Measurements from ENCODE around the gene F7.

Gene F7

GRCh38 chr13:113140677-113141600 lies 35.3 kb downstream of the F7 start:
- Histone ChIP-seq H3K27ac (ENCODE audit: low read depth, low read length) (no peak overlapping the region), H3K27me3 (ENCODE audit: control insufficient read depth in 1 of 2, insufficient read depth in 2 of 2, low read length in 2 of 2) (no peaks in the 10 kb centered on the region), H3K9ac (ENCODE audit: low read length) (no peak overlapping the region), H3K4me1 (ENCODE audit: insufficient read depth, low read length) (no peaks in the 10 kb centered on the region), H3K4me3 (ENCODE audit: low read depth in 1 of 2, low read length in 2 of 2) (no peak overlapping the region), H3K36me3 (ENCODE audit: insufficient read depth, low read length) (no peaks in the 10 kb centered on the region), H3K9me3 (ENCODE audit: low read length) (no peaks in the 10 kb centered on the region)

DNA sequence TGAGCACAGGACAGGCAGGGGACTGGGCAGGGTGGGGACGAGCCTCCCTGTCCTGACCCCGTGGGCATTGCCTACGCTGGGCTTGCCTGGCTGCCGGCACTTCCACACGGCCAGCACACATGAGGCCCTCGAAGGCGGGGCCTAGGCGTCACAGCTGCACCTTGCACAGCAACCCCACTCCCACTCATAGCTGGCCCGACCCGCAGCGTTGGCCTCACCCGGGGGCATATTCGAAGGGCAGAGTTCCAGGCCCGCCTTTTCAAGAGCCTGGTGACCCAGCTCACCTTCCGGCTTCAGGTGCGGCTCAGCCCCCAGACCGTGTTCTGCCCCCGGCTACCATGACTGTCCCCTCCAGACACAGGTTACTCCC lies 36.0 kb downstream of the F7 start:
- no peaks in the 10 kb centered on the region for H3K9me3 ChIP-seq (ENCODE audit: low read length)
- no peak overlapping the region for H3K27ac ChIP-seq (ENCODE audit: low read depth, low read length)
- H3K4me3 ChIP-seq (ENCODE audit: low read depth in 1 of 2, low read length in 2 of 2): no peak overlapping the region

GRCh38 chr13:113142876-113143275 lies 37.3 kb downstream of the F7 start:
- Histone ChIP-seq H3K4me3 (ENCODE audit: low read depth in 1 of 2, low read length in 2 of 2) (no peak overlapping the region), H3K4me1 (ENCODE audit: insufficient read depth, low read length) (no peaks in the 10 kb centered on the region), H3K36me3 (ENCODE audit: insufficient read depth, low read length) (no peaks in the 10 kb centered on the region)

More for the DNA sequence above, 36.0 kb downstream of the F7 start:
- Histone ChIP-seq H3K4me1 (ENCODE audit: insufficient read depth, low read length) (no peaks in the 10 kb centered on the region), H3K9ac (ENCODE audit: low read length) (no peak overlapping the region), H3K36me3 (ENCODE audit: insufficient read depth, low read length) (no peaks in the 10 kb centered on the region), H3K27me3 (ENCODE audit: control insufficient read depth in 1 of 2, insufficient read depth in 2 of 2, low read length in 2 of 2) (no peaks in the 10 kb centered on the region)

GRCh38 chr13:113143466-113144254 lies 38.1 kb downstream of the F7 start:
- Histone ChIP-seq H3K27me3 (ENCODE audit: control insufficient read depth in 1 of 2, insufficient read depth in 2 of 2, low read length in 2 of 2) (no peaks in the 10 kb centered on the region), H3K9me3 (ENCODE audit: low read length) (no peaks in the 10 kb centered on the region), H3K36me3 (ENCODE audit: insufficient read depth, low read length) (no peaks in the 10 kb centered on the region), H3K27ac (ENCODE audit: low read depth, low read length) (no peak overlapping the region), H3K4me1 (ENCODE audit: insufficient read depth, low read length) (no peaks in the 10 kb centered on the region), H3K4me3 (ENCODE audit: low read depth in 1 of 2, low read length in 2 of 2) (no peak overlapping the region), H3K9ac (ENCODE audit: low read length) (no peak overlapping the region)

More at GRCh38 chr13:113142876-113143275, 37.3 kb downstream of the F7 start:
- H3K9ac ChIP-seq (ENCODE audit: low read length): no peak overlapping the region
- H3K27me3 ChIP-seq (ENCODE audit: control insufficient read depth in 1 of 2, insufficient read depth in 2 of 2, low read length in 2 of 2): no peaks in the 10 kb centered on the region
- H3K27ac ChIP-seq (ENCODE audit: low read depth, low read length): no peak overlapping the region
- no peaks in the 10 kb centered on the region for H3K9me3 ChIP-seq (ENCODE audit: low read length)

- Histone ChIP-seq H3K27ac (ENCODE audit: low read depth, low read length) (no peak overlapping the region), H3K4me1 (ENCODE audit: insufficient read depth, low read length) (no peaks in the 10 kb centered on the region), H3K4me3 (ENCODE audit: low read depth in 1 of 2, low read length in 2 of 2) (no peak overlapping the region), H3K36me3 (ENCODE audit: insufficient read depth, low read length) (no peaks in the 10 kb centered on the region), H3K27me3 (ENCODE audit: control insufficient read depth in 1 of 2, insufficient read depth in 2 of 2, low read length in 2 of 2) (no peaks in the 10 kb centered on the region), H3K9me3 (ENCODE audit: low read length) (no peaks in the 10 kb centered on the region), H3K9ac (ENCODE audit: low read length) (no peak overlapping the region)
Measured at GRCh38 chr13:113144255-113144629, 38.7 kb downstream of the F7 start.

GRCh38 chr13:113145496-113145895 lies 39.9 kb downstream of the F7 start:
- Histone ChIP-seq H3K27me3 (ENCODE audit: control insufficient read depth in 1 of 2, insufficient read depth in 2 of 2, low read length in 2 of 2) (no peaks in the 10 kb centered on the region), H3K27ac (ENCODE audit: low read depth, low read length) (no peak overlapping the region), H3K9me3 (ENCODE audit: low read length) (no peaks in the 10 kb centered on the region), H3K4me1 (ENCODE audit: insufficient read depth, low read length) (no peaks in the 10 kb centered on the region), H3K9ac (ENCODE audit: low read length) (no peak overlapping the region), H3K4me3 (ENCODE audit: low read depth in 1 of 2, low read length in 2 of 2) (no peak overlapping the region), H3K36me3 (ENCODE audit: insufficient read depth, low read length) (no peaks in the 10 kb centered on the region)

DNA sequence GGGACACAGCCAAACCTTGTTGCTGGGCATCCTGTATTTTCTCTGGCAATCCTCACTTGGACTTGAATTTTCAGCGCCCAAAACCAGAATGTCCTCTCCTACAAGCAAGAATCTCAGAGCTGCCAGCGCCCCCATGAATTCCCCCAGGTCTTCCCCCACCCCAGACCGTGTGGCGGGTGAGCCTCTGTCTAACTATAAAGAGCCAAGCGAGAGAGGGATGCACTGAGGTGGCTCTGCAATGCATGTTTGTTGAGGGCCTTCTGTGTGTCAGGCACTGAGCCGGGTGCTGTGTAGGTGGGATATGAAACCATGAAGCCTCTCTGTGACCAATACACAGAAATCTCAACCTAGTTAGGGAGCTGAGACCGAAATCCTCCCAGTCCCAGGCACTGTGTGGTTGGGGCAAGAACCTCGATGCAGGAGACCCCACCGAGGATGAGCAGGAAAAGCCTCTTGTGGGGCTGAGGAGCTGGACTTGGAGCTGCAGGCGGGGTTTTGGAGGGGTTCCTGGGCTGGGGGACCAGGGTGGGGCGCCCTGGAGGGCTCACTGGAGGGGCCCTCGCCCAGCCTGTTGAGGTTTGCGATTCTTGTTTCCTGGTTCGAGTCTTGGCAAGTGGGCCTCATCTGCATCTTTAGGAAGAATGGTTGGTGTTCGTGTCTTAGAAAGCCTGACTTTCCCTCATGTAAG lies 40.5 kb downstream of the F7 start:
- H3K9ac ChIP-seq (ENCODE audit: low read length): no peak overlapping the region
- H3K36me3 ChIP-seq (ENCODE audit: insufficient read depth, low read length): no peaks in the 10 kb centered on the region
- no peaks in the 10 kb centered on the region for H3K4me1 ChIP-seq (ENCODE audit: insufficient read depth, low read length)
- H3K4me3 ChIP-seq (ENCODE audit: low read depth in 1 of 2, low read length in 2 of 2): no peak overlapping the region
- H3K9me3 ChIP-seq (ENCODE audit: low read length): no peaks in the 10 kb centered on the region
- H3K27me3 ChIP-seq (ENCODE audit: control insufficient read depth in 1 of 2, insufficient read depth in 2 of 2, low read length in 2 of 2): no peaks in the 10 kb centered on the region
- H3K27ac ChIP-seq (ENCODE audit: low read depth, low read length): no peak overlapping the region

DNA sequence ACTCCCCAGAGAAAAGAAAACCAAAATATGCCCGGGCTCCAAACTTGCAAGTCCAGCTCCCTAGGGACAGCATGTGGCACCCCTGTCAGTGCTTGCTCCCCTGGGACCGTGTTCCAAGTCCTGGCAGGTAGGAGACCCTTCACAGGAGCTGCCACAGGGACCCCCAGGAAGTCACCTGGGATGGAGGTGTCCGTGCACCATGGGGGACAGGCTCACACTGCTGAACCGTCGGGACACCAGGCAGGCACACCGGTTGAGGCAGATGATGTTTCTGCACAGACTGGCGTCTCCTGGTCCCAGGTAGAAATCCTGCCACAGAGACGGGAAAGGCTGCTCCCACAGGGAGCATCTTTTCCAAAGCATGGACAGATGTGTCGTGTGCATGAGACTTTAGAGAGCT lies 41.2 kb downstream of the F7 start:
- H3K36me3 ChIP-seq (ENCODE audit: insufficient read depth, low read length): no peaks in the 10 kb centered on the region
- H3K9me3 ChIP-seq (ENCODE audit: low read length): no peaks in the 10 kb centered on the region
- H3K4me3 ChIP-seq (ENCODE audit: low read depth in 1 of 2, low read length in 2 of 2): no peak overlapping the region
- no peaks in the 10 kb centered on the region for H3K4me1 ChIP-seq (ENCODE audit: insufficient read depth, low read length)
- no peak overlapping the region for H3K27ac ChIP-seq (ENCODE audit: low read depth, low read length)
- H3K27me3 ChIP-seq (ENCODE audit: control insufficient read depth in 1 of 2, insufficient read depth in 2 of 2, low read length in 2 of 2): no peaks in the 10 kb centered on the region
- no peak overlapping the region for H3K9ac ChIP-seq (ENCODE audit: low read length)

- Histone ChIP-seq H3K4me1 (ENCODE audit: insufficient read depth, low read length) (no peaks in the 10 kb centered on the region), H3K36me3 (ENCODE audit: insufficient read depth, low read length) (no peaks in the 10 kb centered on the region), H3K27ac (ENCODE audit: low read depth, low read length) (no peak overlapping the region), H3K4me3 (ENCODE audit: low read depth in 1 of 2, low read length in 2 of 2) (no peak overlapping the region), H3K9me3 (ENCODE audit: low read length) (no peaks in the 10 kb centered on the region), H3K9ac (ENCODE audit: low read length) (no peak overlapping the region), H3K27me3 (ENCODE audit: control insufficient read depth in 1 of 2, insufficient read depth in 2 of 2, low read length in 2 of 2) (no peaks in the 10 kb centered on the region)
Measured at GRCh38 chr13:113147206-113147605, 41.6 kb downstream of the F7 start.

- Histone ChIP-seq H3K36me3 (ENCODE audit: insufficient read depth, low read length) (no peaks in the 10 kb centered on the region), H3K27ac (ENCODE audit: low read depth, low read length) (no peak overlapping the region), H3K9me3 (ENCODE audit: low read length) (no peaks in the 10 kb centered on the region), H3K9ac (ENCODE audit: low read length) (no peak overlapping the region), H3K27me3 (ENCODE audit: control insufficient read depth in 1 of 2, insufficient read depth in 2 of 2, low read length in 2 of 2) (no peaks in the 10 kb centered on the region), H3K4me1 (ENCODE audit: insufficient read depth, low read length) (no peaks in the 10 kb centered on the region), H3K4me3 (ENCODE audit: low read depth in 1 of 2, low read length in 2 of 2) (no peak overlapping the region)
Measured at GRCh38 chr13:113148407-113148806, 42.8 kb downstream of the F7 start.

DNA sequence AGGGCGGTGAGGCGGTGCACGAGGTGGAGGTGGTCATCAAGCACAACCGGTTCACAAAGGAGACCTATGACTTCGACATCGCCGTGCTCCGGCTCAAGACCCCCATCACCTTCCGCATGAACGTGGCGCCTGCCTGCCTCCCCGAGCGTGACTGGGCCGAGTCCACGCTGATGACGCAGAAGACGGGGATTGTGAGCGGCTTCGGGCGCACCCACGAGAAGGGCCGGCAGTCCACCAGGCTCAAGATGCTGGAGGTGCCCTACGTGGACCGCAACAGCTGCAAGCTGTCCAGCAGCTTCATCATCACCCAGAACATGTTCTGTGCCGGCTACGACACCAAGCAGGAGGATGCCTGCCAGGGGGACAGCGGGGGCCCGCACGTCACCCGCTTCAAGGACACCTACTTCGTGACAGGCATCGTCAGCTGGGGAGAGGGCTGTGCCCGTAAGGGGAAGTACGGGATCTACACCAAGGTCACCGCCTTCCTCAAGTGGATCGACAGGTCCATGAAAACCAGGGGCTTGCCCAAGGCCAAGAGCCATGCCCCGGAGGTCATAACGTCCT lies 43.4 kb downstream of the F7 start:
- H3K9me3 ChIP-seq (ENCODE audit: low read length): no peaks in the 10 kb centered on the region
- no peak overlapping the region for H3K27ac ChIP-seq (ENCODE audit: low read depth, low read length)
- H3K4me1 ChIP-seq (ENCODE audit: insufficient read depth, low read length): no peaks in the 10 kb centered on the region
- no peak overlapping the region for H3K9ac ChIP-seq (ENCODE audit: low read length)
- no peak overlapping the region for H3K4me3 ChIP-seq (ENCODE audit: low read depth in 1 of 2, low read length in 2 of 2)
- H3K27me3 ChIP-seq (ENCODE audit: control insufficient read depth in 1 of 2, insufficient read depth in 2 of 2, low read length in 2 of 2): no peaks in the 10 kb centered on the region
- H3K36me3 ChIP-seq (ENCODE audit: insufficient read depth, low read length): no peaks in the 10 kb centered on the region
